OCI-LY7 (cell line): ENCODE measurements around the gene PSMF1. TPM values are rescaled to one million over a fixed set of nuclear protein-coding genes. Genes with fewer than 3 reads are reported as not detected.

ENCODE experiments used
- BruUV-seq: library from RNA; stranded (reverse); fragments of 400-500 nt; replicated peaks from 2 replicates; lab custom pipeline; 2021; lab: Mats Ljungman, UMichigan
- CTCF ChIA-PET: fragments of 300-600 bp; sonication (Branson Sonifier 250); formaldehyde crosslinking; loops from one replicate; lab custom pipeline; 2022; ENCODE audit warnings: antibody characterized with exemption; ENCODE audit not compliant: unreplicated experiment; lab: Charles Lee
- POLR2A ChIA-PET: fragments of 300-600 bp; sonication (Branson Sonifier 250); formaldehyde crosslinking; loops from one replicate; lab custom pipeline; 2022; ENCODE audit warnings: antibody characterized with exemption; lab: Charles Lee
- DNase-seq: peaks from one replicate; pipeline ENCODE4 v3.0.0-alpha.2; 2015; ENCODE audit warnings: low spot score
- H2AFZ ChIP-seq: fragments of 200-600 bp; sonication (generic), shearing (Covaris generic); 2 replicates; pipeline ENCODE4 v1.6.1; 2014; ENCODE audit warnings: mild to moderate bottlenecking, antibody characterized with exemption, low read length, moderate library complexity
- H3K27ac ChIP-seq: fragments of 200-600 bp; sonication (generic); 2 replicates; pipeline ENCODE4 v1.5.1; 2014; ENCODE audit warnings: mixed run types, low read depth, mild to moderate bottlenecking, moderate library complexity, low read length, inconsistent platforms; ENCODE audit not compliant: poor library complexity, severe bottlenecking
- H3K36me3 ChIP-seq: fragments of 200-600 bp; sonication (generic); 2 replicates; pipeline ENCODE4 v1.6.1; 2014; ENCODE audit warnings: mild to moderate bottlenecking, antibody characterized with exemption, low read length, moderate library complexity, mixed read lengths; ENCODE audit not compliant: insufficient read depth
- H3K4me1 ChIP-seq: fragments of 200-600 bp; sonication (generic); 2 replicates; pipeline ENCODE4 v1.5.1; 2014; ENCODE audit warnings: mild to moderate bottlenecking, low read length; ENCODE audit not compliant: insufficient read depth, poor library complexity, severe bottlenecking
- H3K4me2 ChIP-seq: fragments of 200-600 bp; sonication (generic); 2 replicates; pipeline ENCODE4 v1.6.1; 2014; ENCODE audit warnings: mild to moderate bottlenecking, low read length
- H3K4me3 ChIP-seq: fragments of 200-600 bp; sonication (generic); 2 replicates; pipeline ENCODE4 v1.5.1; 2014; ENCODE audit warnings: mild to moderate bottlenecking, low read depth, low read length; ENCODE audit not compliant: poor library complexity, severe bottlenecking
- H3K79me2 ChIP-seq: fragments of 200-600 bp; sonication (generic); 2 replicates; pipeline ENCODE4 v1.6.1; 2016; ENCODE audit warnings: low read depth, mild to moderate bottlenecking, low read length, moderate library complexity, mixed read lengths; ENCODE audit not compliant: insufficient read depth
- H3K9me2 ChIP-seq: fragments of 200-600 bp; sonication (generic); 2 replicates; pipeline ENCODE4 v1.6.1; 2016; ENCODE audit warnings: mild to moderate bottlenecking, low read length, mixed read lengths; ENCODE audit not compliant: insufficient read depth
- H3K9me3 ChIP-seq: fragments of 200-600 bp; sonication (generic); 2 replicates; pipeline ENCODE4 v1.6.1; 2014; ENCODE audit warnings: mild to moderate bottlenecking, mixed run types, low read length, mixed read lengths
- H4K20me1 ChIP-seq: fragments of 200-600 bp; sonication (generic); 2 replicates; pipeline ENCODE4 v1.6.1; 2014; ENCODE audit warnings: mild to moderate bottlenecking, antibody characterized with exemption, low read length, moderate library complexity, mixed read lengths; ENCODE audit not compliant: insufficient read depth
- EZH2phosphoT487 ChIP-seq: fragments of 200-600 bp; sonication (generic); IDR thresholded peaks from 2 replicates; pipeline ENCODE4 v1.6.1; 2018; ENCODE audit warnings: low read depth, borderline replicate concordance, mild to moderate bottlenecking, mixed run types, antibody characterized with exemption, low read length, moderate library complexity, mixed read lengths
- intact Hi-C: fragments of 100-400 bp; cut with micrococcal nuclease; formaldehyde crosslinking; loops from one replicate; pipeline ENCODE4 v1.10.0; 2022; ENCODE audit not compliant: unreplicated experiment
- total RNA-seq, 2 experiments: library from RNA; depleted of rRNA in 1 of 2; stranded (reverse); fragments of >200 nt in 1 of 2; shearing (Covaris generic) in 1 of 2; gene quantifications; 2 replicates each; pipeline ENCODE4 v1.2.3, GENCODE V29; 2014 to 2022
- TF ChIP-seq, protein P1 (sequence below): fragments of 200-600 bp; sonication (generic); conservative IDR thresholded peaks from 2 replicates; pipeline ENCODE4 v1.5.1; 2014; ENCODE audit warnings: mild to moderate bottlenecking, antibody characterized with exemption, low read length, moderate library complexity, mixed read lengths

PSMF1 gene
- total RNA-seq, 2 experiments from 2014 or later = 34.7 to 132 TPM

- CTCF ChIA-PET = no interaction called here
- H2AFZ ChIP-seq = no peak overlapping the region
- no peaks in the 10 kb centered on the region for H4K20me1 ChIP-seq
- TF ChIP-seq, protein P1, sequence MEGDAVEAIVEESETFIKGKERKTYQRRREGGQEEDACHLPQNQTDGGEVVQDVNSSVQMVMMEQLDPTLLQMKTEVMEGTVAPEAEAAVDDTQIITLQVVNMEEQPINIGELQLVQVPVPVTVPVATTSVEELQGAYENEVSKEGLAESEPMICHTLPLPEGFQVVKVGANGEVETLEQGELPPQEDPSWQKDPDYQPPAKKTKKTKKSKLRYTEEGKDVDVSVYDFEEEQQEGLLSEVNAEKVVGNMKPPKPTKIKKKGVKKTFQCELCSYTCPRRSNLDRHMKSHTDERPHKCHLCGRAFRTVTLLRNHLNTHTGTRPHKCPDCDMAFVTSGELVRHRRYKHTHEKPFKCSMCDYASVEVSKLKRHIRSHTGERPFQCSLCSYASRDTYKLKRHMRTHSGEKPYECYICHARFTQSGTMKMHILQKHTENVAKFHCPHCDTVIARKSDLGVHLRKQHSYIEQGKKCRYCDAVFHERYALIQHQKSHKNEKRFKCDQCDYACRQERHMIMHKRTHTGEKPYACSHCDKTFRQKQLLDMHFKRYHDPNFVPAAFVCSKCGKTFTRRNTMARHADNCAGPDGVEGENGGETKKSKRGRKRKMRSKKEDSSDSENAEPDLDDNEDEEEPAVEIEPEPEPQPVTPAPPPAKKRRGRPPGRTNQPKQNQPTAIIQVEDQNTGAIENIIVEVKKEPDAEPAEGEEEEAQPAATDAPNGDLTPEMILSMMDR = no peak
- no peak for TF ChIP-seq EZH2phosphoT487
- no peaks in the 10 kb centered on the region for H3K4me1 ChIP-seq
- no peaks in the 10 kb centered on the region for H3K36me3 ChIP-seq
- H3K9me2 ChIP-seq = no peaks in the 10 kb centered on the region
- H3K4me3 ChIP-seq = no peak overlapping the region
- no peaks in the 10 kb centered on the region for H3K79me2 ChIP-seq
- POLR2A ChIA-PET = interaction anchor here (0.6 kb wide), 2 partner anchors 301 to 1471 kb away, joined by 4 to 5 read pairs; no protein-coding TSS in a partner anchor
- no TSS peak for BruUV-seq
- H3K9me3 ChIP-seq = no peaks in the 10 kb centered on the region
- intact Hi-C loops = no loop called here
- DNase-seq = no peak
- no peak overlapping the region for H3K27ac ChIP-seq
- H3K4me2 ChIP-seq = no peak overlapping the region
Measured at GRCh38 chr20:1196634-1197033, 78.2 kb downstream of the PSMF1 start.

DNA sequence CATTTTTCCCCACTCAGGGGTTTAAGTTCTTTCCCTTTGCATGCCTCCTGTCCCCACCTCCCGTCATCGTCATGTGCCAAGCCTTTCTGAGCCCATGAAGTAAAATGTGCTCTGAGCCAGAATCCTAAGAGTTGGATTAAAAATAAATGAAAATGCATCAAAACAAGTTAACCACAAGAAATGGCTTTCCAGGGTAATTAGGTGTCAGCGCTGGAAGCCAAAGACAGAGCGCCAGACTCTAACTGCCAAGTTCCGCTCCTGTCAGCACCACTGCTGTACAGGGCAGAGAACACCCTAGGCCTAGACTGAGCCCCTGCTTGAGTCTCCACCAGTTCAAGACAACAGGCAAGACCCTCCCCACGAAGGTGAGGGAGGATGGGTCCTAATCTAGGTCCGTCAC, 79.4 kb downstream of the PSMF1 start:
- intact Hi-C loops = no loop called here
- CTCF ChIA-PET = no interaction called here

GRCh38 chr20:1198751-1199150, 80.3 kb downstream of the PSMF1 start:
- no peak overlapping the region for H2AFZ ChIP-seq
- BruUV-seq = no TSS peak
- no peaks in the 10 kb centered on the region for H4K20me1 ChIP-seq
- no peaks in the 10 kb centered on the region for H3K4me1 ChIP-seq
- no peak for DNase-seq
- TF ChIP-seq EZH2phosphoT487 = no peak
- TF ChIP-seq, protein P1 = no peak
- CTCF ChIA-PET = no interaction called here
- H3K36me3 ChIP-seq = no peaks in the 10 kb centered on the region
- H3K27ac ChIP-seq = no peak overlapping the region
- intact Hi-C loops = no loop called here
- no peak overlapping the region for H3K4me3 ChIP-seq
- no peaks in the 10 kb centered on the region for H3K9me3 ChIP-seq
- POLR2A ChIA-PET = no interaction called here
- H3K9me2 ChIP-seq = no peaks in the 10 kb centered on the region
- no peaks in the 10 kb centered on the region for H3K79me2 ChIP-seq
- H3K4me2 ChIP-seq = no peak overlapping the region

More for the DNA sequence above, 79.4 kb downstream of the PSMF1 start:
- H3K36me3 ChIP-seq = no peaks in the 10 kb centered on the region
- H3K9me3 ChIP-seq = no peaks in the 10 kb centered on the region
- no peak for DNase-seq
- H3K4me3 ChIP-seq = no peak overlapping the region
- H2AFZ ChIP-seq = no peak overlapping the region
- H3K27ac ChIP-seq = no peak overlapping the region
- POLR2A ChIA-PET = no interaction called here
- no peaks in the 10 kb centered on the region for H4K20me1 ChIP-seq
- no peak overlapping the region for H3K4me2 ChIP-seq
- TF ChIP-seq, protein P1 = no peak
- no peak for TF ChIP-seq EZH2phosphoT487
- BruUV-seq = no TSS peak
- no peaks in the 10 kb centered on the region for H3K9me2 ChIP-seq
- H3K79me2 ChIP-seq = no peaks in the 10 kb centered on the region
- no peaks in the 10 kb centered on the region for H3K4me1 ChIP-seq
